Mesenchymal stem cell (in vitro differentiated cells and primary cell): ENCODE measurements around the gene HIVEP3.

Source experiments
- DNase-seq: peaks from one replicate; pipeline ENCODE4 v3.0.0-alpha.2; 2013
- H2AFZ ChIP-seq: one replicate; pipeline ENCODE4 v1.6.1; 2013; ENCODE audit warnings: low read depth, mild to moderate bottlenecking, control low read depth, inconsistent platforms, low read length, moderate library complexity
- H2AK5ac ChIP-seq: 2 replicates; pipeline ENCODE4 v1.6.1; 2013; ENCODE audit warnings: low read length, moderate library complexity, mild to moderate bottlenecking, inconsistent platforms; ENCODE audit not compliant: severe bottlenecking
- H2BK120ac ChIP-seq: one replicate; pipeline ENCODE4 v1.6.1; 2013; ENCODE audit warnings: low read depth, mild to moderate bottlenecking, inconsistent platforms, low read length, moderate library complexity
- H2BK12ac ChIP-seq, 2 experiments: one replicate each; pipeline ENCODE4 v1.6.1; 2013; ENCODE audit warnings: inconsistent platforms in 2 of 2, low read length in 2 of 2, mild to moderate bottlenecking in 2 of 2, moderate library complexity in 2 of 2, control low read depth in 1 of 2
- H2BK15ac ChIP-seq: one replicate; pipeline ENCODE4 v1.6.1; 2013; ENCODE audit warnings: mild to moderate bottlenecking, low read depth, inconsistent platforms; ENCODE audit not compliant: poor library complexity, severe bottlenecking
- H2BK5ac ChIP-seq: 2 replicates; pipeline ENCODE4 v1.6.1; 2013; ENCODE audit warnings: low read depth, mild to moderate bottlenecking, low read length, control low read depth, inconsistent platforms; ENCODE audit not compliant: poor library complexity, severe bottlenecking
- H3K14ac ChIP-seq, 2 experiments: one replicate each; pipeline ENCODE4 v1.6.1; 2013; ENCODE audit warnings: inconsistent platforms in 2 of 2, low read length in 2 of 2, control low read depth in 1 of 2, mild to moderate bottlenecking in 1 of 2, moderate library complexity in 1 of 2
- H3K18ac ChIP-seq, 2 experiments: one replicate each; pipeline ENCODE4 v1.6.1; 2013; ENCODE audit warnings: inconsistent platforms in 2 of 2, low read length in 2 of 2, control low read depth in 1 of 2, low read depth in 1 of 2, mild to moderate bottlenecking in 1 of 2
- H3K23ac ChIP-seq, 2 experiments: one replicate each; pipeline ENCODE4 v1.6.1; 2013; ENCODE audit warnings: inconsistent platforms in 2 of 2, low read length in 2 of 2, mild to moderate bottlenecking in 2 of 2, moderate library complexity in 2 of 2, control low read depth in 1 of 2
- H3K27ac ChIP-seq: 2 replicates; pipeline ENCODE4 v1.5.1; 2013; ENCODE audit warnings: mild to moderate bottlenecking, moderate library complexity, low read length, control low read depth, inconsistent platforms; ENCODE audit not compliant: poor library complexity, severe bottlenecking
- H3K27me3 ChIP-seq, 2 experiments: 2 replicates each; pipeline versions ENCODE4 v1.6.1 to v1.7.0; 2013; ENCODE audit warnings: low read length in 2 of 2, mild to moderate bottlenecking in 2 of 2, moderate library complexity in 2 of 2, control low read depth in 1 of 2, inconsistent platforms in 1 of 2; ENCODE audit not compliant: control insufficient read depth in 1 of 2, insufficient read depth in 1 of 2
- H3K36me3 ChIP-seq, 2 experiments: 2 replicates each; pipeline versions ENCODE4 v1.6.1 to v1.7.0; 2013; ENCODE audit warnings: low read length in 2 of 2, control low read depth in 1 of 2, inconsistent platforms in 1 of 2, low read depth in 1 of 2, mild to moderate bottlenecking in 1 of 2; ENCODE audit not compliant: insufficient read depth in 2 of 2, control insufficient read depth in 1 of 2
- H3K4ac ChIP-seq, 2 experiments: one replicate each; pipeline ENCODE4 v1.6.1; 2013; ENCODE audit warnings: inconsistent platforms in 2 of 2, low read length in 2 of 2, mild to moderate bottlenecking in 2 of 2, moderate library complexity in 2 of 2, control low read depth in 1 of 2, low read depth in 1 of 2
- H3K4me1 ChIP-seq: 2 replicates; pipeline ENCODE4 v1.6.1; 2013; ENCODE audit warnings: low read depth, low read length, control low read depth; ENCODE audit not compliant: control insufficient read depth, insufficient read depth
- H3K4me2 ChIP-seq: 2 replicates; pipeline ENCODE4 v1.6.1; 2013; ENCODE audit warnings: low read length, mild to moderate bottlenecking, inconsistent platforms; ENCODE audit not compliant: poor library complexity, severe bottlenecking
- H3K4me3 ChIP-seq, 2 experiments: 2 replicates each; pipeline versions ENCODE4 v1.5.1 to v1.7.0; 2013; ENCODE audit warnings: low read length in 2 of 2, mild to moderate bottlenecking in 2 of 2, control low read depth in 1 of 2, low read depth in 1 of 2; ENCODE audit not compliant: insufficient read depth in 1 of 2
- H3K79me1 ChIP-seq: replicated peaks from 2 replicates; pipeline ENCODE4 v1.6.1; 2013; ENCODE audit warnings: mild to moderate bottlenecking, control low read depth, low read length, inconsistent platforms; ENCODE audit not compliant: poor library complexity, severe bottlenecking
- H3K9ac ChIP-seq: 2 replicates; pipeline ENCODE4 v1.7.0; 2013; ENCODE audit warnings: mild to moderate bottlenecking, low read length, moderate library complexity
- H3K9me3 ChIP-seq: 2 replicates; pipeline ENCODE4 v1.7.0; 2013; ENCODE audit warnings: mild to moderate bottlenecking, low read length; ENCODE audit not compliant: control insufficient read depth
- H4K8ac ChIP-seq: one replicate; pipeline ENCODE4 v1.6.1; 2013; ENCODE audit warnings: inconsistent platforms, mild to moderate bottlenecking, low read length, moderate library complexity
- H4K91ac ChIP-seq: one replicate; pipeline ENCODE4 v1.6.1; 2013; ENCODE audit warnings: mild to moderate bottlenecking, low read length, inconsistent platforms
- WGBS: methylation state at CpG from one replicate; pipeline ENCODE4 v1.1.7; 2013; ENCODE audit warnings: mixed read lengths; 5-methylcytosine and 5-hydroxymethylcytosine counted together

The HIVEP3 gene

DNA sequence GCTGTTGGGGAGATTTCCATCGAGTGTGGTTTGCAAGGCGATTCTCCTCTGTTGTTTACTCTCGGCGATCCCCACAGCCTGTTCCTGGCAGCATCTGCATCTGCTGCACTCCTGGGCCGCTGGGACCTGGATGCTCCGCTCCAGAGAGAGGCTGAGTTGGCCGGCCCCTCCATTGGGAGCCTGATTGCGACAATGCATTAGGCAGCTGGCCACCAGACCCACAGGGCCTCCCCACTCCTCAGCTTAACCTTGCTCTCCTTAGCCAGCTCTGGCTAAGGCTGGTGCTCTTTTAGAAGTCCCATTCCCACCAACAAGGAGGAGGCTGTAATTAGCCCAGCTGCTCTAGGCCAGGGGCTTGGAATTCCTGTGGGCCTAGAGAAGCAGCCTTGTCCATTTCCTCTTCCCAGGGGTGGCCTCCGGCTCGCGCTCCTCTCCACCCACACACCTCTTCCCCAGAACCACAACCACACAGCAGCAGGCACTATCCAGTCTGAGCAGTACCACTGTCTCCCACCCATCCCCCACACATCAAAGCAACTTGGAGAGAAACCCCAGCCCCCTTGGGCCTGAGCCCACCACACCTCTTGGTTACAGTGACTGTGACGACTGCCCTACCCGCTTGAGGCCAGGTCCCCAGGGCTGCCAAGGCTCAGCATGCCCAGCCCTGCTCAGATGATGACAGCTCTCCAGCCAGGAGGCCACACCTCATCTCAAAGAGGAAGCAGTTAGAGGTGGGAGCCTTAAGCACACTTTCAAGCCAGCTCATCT, 240.4 kb downstream of the HIVEP3 start:
- Histone ChIP-seq H3K9me3 (no peaks in the 10 kb centered on the region), H2BK15ac (peak overlapping the region; percentile 13), H2AFZ (no peak overlapping the region), H4K8ac (peak overlapping the region; percentile 35), H2BK12ac (peak overlapping the region in 1 of 2 experiments; percentile 14), H3K23ac (no peak overlapping the region), H2BK120ac (no peak overlapping the region), H3K79me1 (no peaks in the 10 kb centered on the region), H3K4me3 (no peak overlapping the region), H4K91ac (no peak overlapping the region), H3K9ac (no peak overlapping the region), H3K27ac (no peak overlapping the region), H3K18ac (peak overlapping the region in 1 of 2 experiments; percentile 49), H2BK5ac (no peak overlapping the region), H3K27me3 (peaks cover 0 to 20% of the 10 kb centered on the region in 2 experiments), H3K4me2 (no peak overlapping the region), H3K36me3 (no peaks in the 10 kb centered on the region), H3K14ac (no peak overlapping the region), H3K4me1 (peaks cover 28% of the 10 kb centered on the region), H3K4ac (peak overlapping the region in 1 of 2 experiments; percentile 8), H2AK5ac (no peak overlapping the region)
- DNase-seq = no peak
- WGBS = 77% methylated on average over 13 of the region's 13 CpGs

DNA sequence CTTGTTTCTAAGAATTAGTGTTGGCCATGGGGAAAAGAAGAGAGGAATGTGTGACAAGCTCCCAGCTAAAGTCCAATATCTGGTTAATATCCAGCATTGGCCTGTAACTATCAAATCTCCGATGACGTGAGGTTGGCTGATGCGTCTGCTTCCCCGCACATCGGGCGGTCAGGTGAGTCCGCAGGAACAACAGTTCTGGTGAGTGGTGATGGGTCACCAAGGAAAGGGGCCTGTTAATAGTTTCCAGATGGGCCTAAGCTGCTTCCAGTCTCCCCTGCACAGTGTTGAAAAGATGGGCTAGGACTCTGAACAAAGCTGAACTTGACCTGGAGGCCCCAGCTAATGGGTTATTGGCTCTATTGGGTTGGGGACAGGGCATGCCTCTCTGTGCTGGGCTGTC, 241.1 kb downstream of the HIVEP3 start:
- Histone ChIP-seq H3K23ac (no peak overlapping the region), H3K4me3 (no peak overlapping the region), H3K4ac (no peak overlapping the region), H4K91ac (no peak overlapping the region), H2BK15ac (no peak overlapping the region), H3K4me2 (no peak overlapping the region), H2BK12ac (no peak overlapping the region), H3K79me1 (no peaks in the 10 kb centered on the region), H3K18ac (no peak overlapping the region), H3K4me1 (peaks cover 30% of the 10 kb centered on the region), H2AK5ac (no peak overlapping the region), H3K9me3 (no peaks in the 10 kb centered on the region), H4K8ac (no peak overlapping the region), H3K14ac (no peak overlapping the region), H3K36me3 (no peaks in the 10 kb centered on the region), H3K27ac (no peak overlapping the region), H3K27me3 (peaks cover 0 to 24% of the 10 kb centered on the region in 2 experiments), H2AFZ (no peak overlapping the region), H3K9ac (no peak overlapping the region), H2BK5ac (no peak overlapping the region), H2BK120ac (no peak overlapping the region)
- 99% methylated on average over 7 of the region's 7 CpGs for WGBS
- no peak for DNase-seq

DNA sequence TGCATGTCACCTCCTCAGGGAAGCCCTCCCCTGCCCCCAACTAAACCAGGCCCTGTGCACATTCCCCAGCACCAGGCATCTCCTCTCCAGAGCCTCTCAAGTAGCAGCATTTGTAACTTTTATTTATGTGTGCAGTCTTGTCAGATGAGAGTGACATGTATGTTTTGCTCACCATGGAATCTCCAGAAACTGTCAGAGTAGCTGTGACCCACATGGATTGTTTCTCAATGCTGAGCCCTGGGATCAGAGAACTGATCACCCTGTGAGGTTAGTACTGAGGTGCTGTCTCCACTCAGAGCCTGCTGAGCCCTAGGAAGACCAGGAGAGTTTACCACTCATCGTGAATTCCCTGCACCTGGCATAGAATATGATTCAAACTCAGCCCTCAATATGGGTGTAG, 243.3 kb downstream of the HIVEP3 start:
- Histone ChIP-seq H3K79me1 (no peaks in the 10 kb centered on the region), H3K4me3 (no peak overlapping the region), H2AK5ac (no peak overlapping the region), H2BK5ac (no peak overlapping the region), H3K23ac (no peak overlapping the region), H4K91ac (no peak overlapping the region), H3K9me3 (no peaks in the 10 kb centered on the region), H2BK12ac (no peak overlapping the region), H3K27me3 (peaks cover 0 to 29% of the 10 kb centered on the region in 2 experiments), H3K27ac (no peak overlapping the region), H2AFZ (no peak overlapping the region), H3K9ac (no peak overlapping the region), H2BK120ac (no peak overlapping the region), H3K36me3 (no peaks in the 10 kb centered on the region), H3K4ac (peak overlapping the region in 1 of 2 experiments; percentile 6), H4K8ac (no peak overlapping the region), H3K4me2 (no peak overlapping the region), H3K4me1 (peaks cover 38% of the 10 kb centered on the region), H3K18ac (no peak overlapping the region), H2BK15ac (peak overlapping the region; percentile 57), H3K14ac (no peak overlapping the region)
- DNase-seq = no peak
- WGBS = no CpG with 5 or more reads among the region's 1 CpG

DNA sequence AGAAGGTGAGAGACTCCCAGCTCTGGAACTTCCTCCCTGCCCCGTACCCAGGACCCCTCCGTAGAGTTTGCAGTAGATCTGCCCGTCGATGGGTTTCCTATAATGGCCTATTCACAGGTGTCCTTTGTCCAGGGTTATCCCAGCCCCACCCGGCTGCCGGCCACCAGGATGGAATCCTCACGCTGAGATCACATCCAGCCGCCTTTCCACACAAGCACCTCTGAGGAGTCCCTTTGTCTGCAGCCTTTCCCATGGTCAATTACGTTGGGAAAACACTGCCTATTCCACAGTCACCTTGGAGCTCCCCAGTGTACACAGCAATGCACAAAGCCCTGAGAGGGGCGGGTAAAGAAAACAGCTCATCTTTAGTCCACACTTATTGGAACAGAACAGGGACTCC, 244.2 kb downstream of the HIVEP3 start:
- H3K27me3 ChIP-seq = peaks cover 0 to 29% of the 10 kb centered on the region in 2 experiments
- no peaks in the 10 kb centered on the region for H3K9me3 ChIP-seq
- no peaks in the 10 kb centered on the region for H3K36me3 ChIP-seq
- H2BK120ac ChIP-seq = no peak overlapping the region
- H3K27ac ChIP-seq = no peak overlapping the region
- no peak overlapping the region for H2BK5ac ChIP-seq
- no peak overlapping the region for H2BK15ac ChIP-seq
- H3K23ac ChIP-seq = no peak overlapping the region
- H3K9ac ChIP-seq = no peak overlapping the region
- no peak for DNase-seq
- no peak overlapping the region for H4K8ac ChIP-seq
- WGBS = 92% methylated on average over 10 of the region's 10 CpGs
- peak overlapping the region; percentile 34 for H2AK5ac ChIP-seq
- H2AFZ ChIP-seq = no peak overlapping the region
- no peak overlapping the region for H4K91ac ChIP-seq
- H3K4me3 ChIP-seq = no peak overlapping the region
- no peak overlapping the region for H3K4me2 ChIP-seq
- H2BK12ac ChIP-seq = no peak overlapping the region
- H3K14ac ChIP-seq = no peak overlapping the region
- H3K18ac ChIP-seq = no peak overlapping the region
- no peak overlapping the region for H3K4ac ChIP-seq
- H3K4me1 ChIP-seq = peaks cover 43% of the 10 kb centered on the region
- no peaks in the 10 kb centered on the region for H3K79me1 ChIP-seq
